Urothelium cell line (cell line): ENCODE measurements around the gene SPAAR.
"Not testable (repeated sequence)": the region's sequence is repeated elsewhere in the genome, so short reads cannot be mapped to it uniquely, and the experiment has no call there.

Experiments
- DNase-seq: peaks from one replicate; pipeline ENCODE4 v3.0.0; 2011; ENCODE audit warnings: low spot score, mixed read lengths
- FAIRE-seq: peaks from 2 replicates; lab custom pipeline; 2011; peaks lifted over from hg19 to GRCh38; lab: Jason Lieb, UNC

Gene SPAAR

GRCh38 chr9:35903049-35903448, 6.2 kb upstream of the SPAAR start:
- FAIRE-seq = peak; percentile 56
- peak; percentile 67 for DNase-seq

GRCh38 chr9:35904338-35904737, 5.0 kb upstream of the SPAAR start:
- FAIRE-seq (no peak), DNase-seq (no peak)

GRCh38 chr9:35905051-35905781, 4.1 kb upstream of the SPAAR start:
- peak; percentile 59 for DNase-seq

GRCh38 chr9:35905912-35906679, 3.2 kb upstream of the SPAAR start, which contains the start of gene HRCT1:
Gene HRCT1, plus strand, starts transcription at chr9:35906202. Its CDS starts 86 bp downstream, at chr9:35906288.
- peak; percentile 92 for FAIRE-seq

More at GRCh38 chr9:35905051-35905781, 4.1 kb upstream of the SPAAR start:
- FAIRE-seq = peak; percentile 20

GRCh38 chr9:35906923-35907699, 2.2 kb upstream of the SPAAR start:
- FAIRE-seq (no peak), DNase-seq (no peak)

More at GRCh38 chr9:35905912-35906679, 3.2 kb upstream of the SPAAR start, which contains the start of gene HRCT1:
- DNase-seq = peak; percentile 90

GRCh38 chr9:35907711-35908503, 1.4 kb upstream of the SPAAR start:
- FAIRE-seq = peak; percentile 77
- DNase-seq = peak; percentile 91

GRCh38 chr9:35908504-35909125, 675 bp upstream of the SPAAR start:
- DNase-seq (peak; percentile 50), FAIRE-seq (no peak)

- FAIRE-seq (no peak), DNase-seq (no peak)
Observed at GRCh38 chr9:35909687-35910612, 660 bp downstream of the SPAAR start.

GRCh38 chr9:35910613-35911359, 1.5 kb downstream of the SPAAR start:
- no peak for FAIRE-seq
- peak; percentile 56 for DNase-seq

GRCh38 chr9:35911690-35912089, 2.4 kb downstream of the SPAAR start:
- DNase-seq (no peak), FAIRE-seq (no peak)

GRCh38 chr9:35912791-35913400, 3.6 kb downstream of the SPAAR start:
- DNase-seq (no peak), FAIRE-seq (no peak)

GRCh38 chr9:35913429-35913828, 4.1 kb downstream of the SPAAR start:
- not testable (repeated sequence) for FAIRE-seq, DNase-seq

GRCh38 chr9:35914301-35914807, 5.1 kb downstream of the SPAAR start:
- FAIRE-seq (no peak), DNase-seq (no peak)

GRCh38 chr9:35915681-35916294, 6.5 kb downstream of the SPAAR start:
- FAIRE-seq (no peak), DNase-seq (no peak)

GRCh38 chr9:35917261-35917660, 8.0 kb downstream of the SPAAR start:
- no peak for DNase-seq
- FAIRE-seq = no peak

GRCh38 chr9:35918780-35919179, 9.5 kb downstream of the SPAAR start:
- FAIRE-seq (no peak), DNase-seq (no peak)
